CD1c-positive myeloid dendritic cell (primary cell): ENCODE results near the gene FA2H.
"Not testable (repeated sequence)": the region's sequence is repeated elsewhere in the genome, so short reads cannot be mapped to it uniquely, and the experiment has no call there.

Experiments
- DNase-seq: peaks from one replicate; pipeline ENCODE4 v3.0.0-alpha.2; 2016; ENCODE audit errors: extremely low spot score

The FA2H gene

DNA sequence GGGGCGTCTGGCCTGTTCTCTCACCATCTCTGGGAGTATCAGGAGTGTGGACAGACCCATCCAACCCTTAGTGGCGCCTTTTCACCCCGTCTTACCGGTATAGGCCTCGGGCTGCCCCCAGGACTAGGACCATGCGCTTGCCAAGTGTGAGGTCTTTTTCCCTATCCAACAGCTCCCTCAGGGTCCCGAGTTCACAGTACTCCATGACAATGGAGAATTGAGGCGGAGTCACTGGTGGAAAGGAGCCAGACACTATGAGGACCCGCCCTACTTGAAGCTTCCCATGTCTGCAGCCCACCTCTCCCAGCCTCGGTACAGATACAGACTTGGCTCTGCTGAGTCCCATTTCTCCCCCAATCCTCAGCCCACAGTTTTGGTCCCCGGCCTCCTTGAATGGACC is 92.1 kb downstream of the FA2H start:
- DNase-seq: no peak

GRCh38 chr16:74680681-74681080 is 93.9 kb downstream of the FA2H start:
- DNase-seq: no peak

GRCh38 chr16:74679983-74680382 is 94.6 kb downstream of the FA2H start:
- no peak for DNase-seq

GRCh38 chr16:74677868-74678267 is 96.8 kb downstream of the FA2H start:
- DNase-seq: no peak

DNA sequence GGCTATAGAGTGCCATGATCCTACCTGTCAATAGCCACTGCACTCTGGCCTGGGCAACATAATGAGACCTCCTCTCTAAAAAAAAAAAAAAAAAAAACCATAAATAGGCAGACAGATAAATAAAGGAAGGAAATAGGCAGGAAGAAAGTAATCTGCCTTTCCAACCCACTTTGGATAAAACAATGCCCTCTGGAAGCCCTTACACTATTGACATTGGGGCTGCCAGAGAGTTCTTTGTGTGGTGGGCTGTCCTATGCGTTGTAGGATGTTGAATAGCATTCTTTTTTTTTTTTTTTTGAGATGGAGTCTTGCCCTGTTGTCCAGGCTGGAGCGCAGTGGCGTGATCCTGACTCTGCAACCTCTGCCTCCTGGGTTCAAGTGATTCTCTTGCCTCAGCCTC is 100.7 kb downstream of the FA2H start:
- DNase-seq: no peak

GRCh38 chr16:74668877-74669276 is 105.7 kb downstream of the FA2H start:
- not testable (repeated sequence) for DNase-seq

- DNase-seq: peak; percentile 11
These were observed 107.3 kb downstream of the FA2H start for GRCh38 chr16:74667255-74667700.

GRCh38 chr16:74666425-74667254 is 108.0 kb downstream of the FA2H start, which contains the start of gene RFWD3:
Gene RFWD3, minus strand, starts transcription at chr16:74666877. Its CDS starts 5,428 bp downstream, at chr16:74661449.
- DNase-seq: peak; percentile 99

DNA sequence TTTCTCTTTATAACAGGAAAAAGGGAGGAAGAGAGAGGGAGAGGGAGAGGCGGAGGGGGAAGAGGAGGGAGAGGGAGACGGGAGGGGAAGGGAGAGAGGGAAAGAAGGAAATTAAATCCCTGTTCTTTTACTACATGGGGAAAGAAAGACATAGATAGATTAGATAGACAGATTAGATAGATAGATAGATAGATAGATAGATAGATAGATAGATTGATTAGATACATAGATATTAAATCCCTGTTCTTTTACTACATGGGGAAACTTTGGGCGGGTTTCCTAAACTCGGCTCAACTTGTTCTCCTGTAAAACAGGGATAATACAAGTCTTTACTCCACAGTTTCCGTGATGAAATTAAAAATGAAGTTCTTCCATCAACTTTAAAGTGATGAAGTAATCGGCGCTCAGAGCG is 108.6 kb downstream of the FA2H start:
- DNase-seq: no peak
